ENCODE data around the gene KISS1. TPM values are rescaled to one million over a fixed set of nuclear protein-coding genes. Genes with fewer than 3 reads are reported as not detected.

KISS1 gene
- total RNA-seq, 1 experiment from 2014 or later = not detected

DNA sequence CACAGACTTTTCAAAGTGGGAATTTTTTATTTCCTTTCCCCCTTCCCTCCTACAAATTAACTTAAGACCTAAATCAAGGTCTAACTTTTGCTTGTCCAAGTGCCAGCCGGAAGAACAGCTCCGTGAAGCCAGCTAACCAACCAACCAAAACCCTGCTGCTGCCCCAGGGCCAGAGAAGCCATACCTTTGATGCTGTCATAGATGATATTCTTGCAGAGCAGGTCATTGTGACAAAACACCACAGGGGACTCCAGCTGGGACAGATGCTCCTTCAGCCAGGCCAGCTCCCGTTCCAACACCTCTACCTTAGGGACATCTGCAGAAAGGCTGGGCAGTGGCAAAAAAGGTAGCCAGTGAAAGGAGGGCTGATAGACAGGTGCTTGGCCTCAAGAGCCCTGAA lies 55.2 kb downstream of the KISS1 start:
- no peak for DNase-seq (ENCODE audit: low read depth)

Other genes with a start within 250 kb of the KISS1 start
- 2.2 and 3.6 TPM in 2 replicates for gene SOX13, start 123.4 kb downstream of the KISS1 start, total RNA-seq (2014; rRNA removed)
- gene ETNK2, start 44.4 kb downstream of the KISS1 start, total RNA-seq (2014; rRNA removed) = 1.1 and 3.5 TPM in 2 replicates
- gene REN, start 30.2 kb downstream of the KISS1 start, total RNA-seq (2014; rRNA removed) = not detected in 2 replicates
- gene GOLT1A, start 17.5 kb upstream of the KISS1 start, total RNA-seq (2014; rRNA removed) = not detected in 2 replicates
- gene PLEKHA6, start 163.4 kb upstream of the KISS1 start, total RNA-seq (2014; rRNA removed) = 36.2 and 50.9 TPM in 2 replicates
- gene PPP1R15B, start 215.3 kb upstream of the KISS1 start, total RNA-seq (2014; rRNA removed) = 15.1 and 17.8 TPM in 2 replicates

All from LHCN-M2 (cell line).